ENCODE measurements around the gene POLE2. TPM values are rescaled to one million over a fixed set of nuclear protein-coding genes. Genes with fewer than 3 reads are reported as not detected.

The POLE2 gene
- total RNA-seq, 1 experiment from 2014 or later = 38.6 TPM

DNA sequence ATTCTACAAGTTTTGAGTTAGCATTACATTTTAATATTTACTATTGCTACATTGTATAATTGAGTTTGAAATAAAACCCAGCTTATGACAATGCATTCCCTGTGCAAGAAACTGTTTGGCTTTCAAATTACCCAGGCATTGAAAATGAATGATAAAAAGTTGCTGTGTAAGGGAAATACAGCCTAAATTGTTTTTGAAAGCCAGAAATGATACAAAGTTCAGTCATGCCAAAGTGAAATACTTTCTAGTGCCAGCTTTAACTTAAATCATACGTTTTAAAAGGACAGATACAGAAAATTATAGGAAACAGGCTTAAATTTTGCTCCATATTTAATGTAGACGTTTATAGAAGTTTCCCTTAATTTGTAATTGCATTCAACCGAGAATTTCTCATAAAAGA lies 64.6 kb downstream of the POLE2 start:
- Histone ChIP-seq H3F3A (ENCODE audit: low read length, unreplicated experiment) (peaks cover 5% of the 10 kb centered on the region), H2AFZ (ENCODE audit: low read length) (no peak overlapping the region), H3K9ac (ENCODE audit: low read length) (peak overlapping the region; percentile 92), H3K27ac (ENCODE audit: low read length) (peak overlapping the region; percentile 41), H3K36me3 (ENCODE audit: low read depth, low read length) (peaks cover 10% of the 10 kb centered on the region), H3K4me2 (ENCODE audit: low read length) (peak overlapping the region; percentile 96), H3K79me2 (ENCODE audit: low read length) (peaks cover 89% of the 10 kb centered on the region), H3K4me1 (ENCODE audit: insufficient read depth, low read length) (peaks cover 35% of the 10 kb centered on the region), H4K20me1 (ENCODE audit: low read length) (peaks cover 28% of the 10 kb centered on the region), H3K27me3 (ENCODE audit: low read length) (no peaks in the 10 kb centered on the region), H3K9me3 (ENCODE audit: low read length) (no peaks in the 10 kb centered on the region), H3K4me3 (ENCODE audit: low read length) (peak overlapping the region; percentile 92), H3K9me2 (replicated peaks; ENCODE audit: low read length) (no peaks in the 10 kb centered on the region)
- CTCF ChIA-PET = interaction anchor here (0.7 to 1.2 kb wide), 3 partner anchors 25 to 229 kb away, joined by 3 to 7 read pairs (median 3); partner anchors contain the start of genes LRR1 and NEMF
- no TSS peak for BruUV-seq (replicated peaks)
- ATAC-seq = no peak
- no peak for DNase-seq
- TF ChIP-seq, protein P1, sequence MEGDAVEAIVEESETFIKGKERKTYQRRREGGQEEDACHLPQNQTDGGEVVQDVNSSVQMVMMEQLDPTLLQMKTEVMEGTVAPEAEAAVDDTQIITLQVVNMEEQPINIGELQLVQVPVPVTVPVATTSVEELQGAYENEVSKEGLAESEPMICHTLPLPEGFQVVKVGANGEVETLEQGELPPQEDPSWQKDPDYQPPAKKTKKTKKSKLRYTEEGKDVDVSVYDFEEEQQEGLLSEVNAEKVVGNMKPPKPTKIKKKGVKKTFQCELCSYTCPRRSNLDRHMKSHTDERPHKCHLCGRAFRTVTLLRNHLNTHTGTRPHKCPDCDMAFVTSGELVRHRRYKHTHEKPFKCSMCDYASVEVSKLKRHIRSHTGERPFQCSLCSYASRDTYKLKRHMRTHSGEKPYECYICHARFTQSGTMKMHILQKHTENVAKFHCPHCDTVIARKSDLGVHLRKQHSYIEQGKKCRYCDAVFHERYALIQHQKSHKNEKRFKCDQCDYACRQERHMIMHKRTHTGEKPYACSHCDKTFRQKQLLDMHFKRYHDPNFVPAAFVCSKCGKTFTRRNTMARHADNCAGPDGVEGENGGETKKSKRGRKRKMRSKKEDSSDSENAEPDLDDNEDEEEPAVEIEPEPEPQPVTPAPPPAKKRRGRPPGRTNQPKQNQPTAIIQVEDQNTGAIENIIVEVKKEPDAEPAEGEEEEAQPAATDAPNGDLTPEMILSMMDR (conservative IDR thresholded peaks at IDR 0.05; ENCODE audit: low read depth, low read length) = no peak
- no peak for TF ChIP-seq EZH2phosphoT487 (IDR thresholded peaks at IDR 0.05; ENCODE audit: borderline replicate concordance, low read length)
- no peak for TF ChIP-seq EZH2 (IDR thresholded peaks at IDR 0.05; ENCODE audit: low read length, unreplicated experiment)
- POLR2A ChIA-PET (ENCODE audit: unreplicated experiment) = interaction anchor here (0.5 to 1.5 kb wide), 2 partner anchors 81 to 144 kb away, joined by 3 to 4 read pairs; partner anchors contain the start of gene KLHDC2
- intact Hi-C loops (cut with micrococcal nuclease) = loop anchor here (5.0 kb wide), 1 partner anchor 69 kb away; the partner anchor contains the start of gene KLHDC1

DNA sequence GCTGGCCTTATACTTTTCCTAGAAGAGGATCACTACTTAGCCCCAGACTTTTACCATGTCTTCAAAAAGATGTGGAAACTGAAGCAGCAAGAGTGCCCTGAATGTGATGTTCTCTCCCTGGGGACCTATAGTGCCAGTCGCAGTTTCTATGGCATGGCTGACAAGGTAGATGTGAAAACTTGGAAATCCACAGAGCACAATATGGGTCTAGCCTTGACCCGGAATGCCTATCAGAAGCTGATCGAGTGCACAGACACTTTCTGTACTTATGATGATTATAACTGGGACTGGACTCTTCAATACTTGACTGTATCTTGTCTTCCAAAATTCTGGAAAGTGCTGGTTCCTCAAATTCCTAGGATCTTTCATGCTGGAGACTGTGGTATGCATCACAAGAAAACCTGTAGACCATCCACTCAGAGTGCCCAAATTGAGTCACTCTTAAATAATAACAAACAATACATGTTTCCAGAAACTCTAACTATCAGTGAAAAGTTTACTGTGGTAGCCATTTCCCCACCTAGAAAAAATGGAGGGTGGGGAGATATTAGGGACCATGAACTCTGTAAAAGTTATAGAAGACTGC lies 65.9 kb downstream of the POLE2 start:
- Histone ChIP-seq H3K4me2 (ENCODE audit: low read length) (peak overlapping the region; percentile 96), H3K9me3 (ENCODE audit: low read length) (no peaks in the 10 kb centered on the region), H3K9ac (ENCODE audit: low read length) (peak overlapping the region; percentile 92), H3K27ac (ENCODE audit: low read length) (no peak overlapping the region), H3K9me2 (replicated peaks; ENCODE audit: low read length) (no peaks in the 10 kb centered on the region), H3K36me3 (ENCODE audit: low read depth, low read length) (peaks cover 17% of the 10 kb centered on the region), H3F3A (ENCODE audit: low read length, unreplicated experiment) (peaks cover 7% of the 10 kb centered on the region), H3K79me2 (ENCODE audit: low read length) (peaks cover 91% of the 10 kb centered on the region), H3K4me3 (ENCODE audit: low read length) (peak overlapping the region; percentile 92), H3K4me1 (ENCODE audit: insufficient read depth, low read length) (peaks cover 45% of the 10 kb centered on the region), H4K20me1 (ENCODE audit: low read length) (peaks cover 31% of the 10 kb centered on the region), H3K27me3 (ENCODE audit: low read length) (no peaks in the 10 kb centered on the region), H2AFZ (ENCODE audit: low read length) (peak overlapping the region; percentile 72; the same call in 1 of the 2 replicates)
- CTCF ChIA-PET = interaction anchor here (1.4 kb wide), 1 partner anchor 12 kb away, joined by 6 read pairs; no protein-coding TSS in a partner anchor
- ATAC-seq (no peak), DNase-seq (peak; percentile 39)
- TF ChIP-seq EZH2phosphoT487 (IDR thresholded peaks at IDR 0.05; ENCODE audit: borderline replicate concordance, low read length) (no peak), EZH2 (IDR thresholded peaks at IDR 0.05; ENCODE audit: low read length, unreplicated experiment) (no peak)
- TF ChIP-seq, protein P1 (conservative IDR thresholded peaks at IDR 0.05; ENCODE audit: low read depth, low read length) = no peak
- POLR2A ChIA-PET (ENCODE audit: unreplicated experiment) = no interaction called here
- BruUV-seq (replicated peaks) = TSS peak; percentile 58
- intact Hi-C loops (cut with micrococcal nuclease) = loop anchor here (5.0 kb wide), 1 partner anchor 70 kb away; the partner anchor contains the start of gene KLHDC1

All from PC-3 (cell line).